HepG2 (cell line): ENCODE results near the gene FZD7. TPM values are rescaled to one million over a fixed set of nuclear protein-coding genes. Genes with fewer than 3 reads are reported as not detected.

Experiments used
- ATAC-seq: fragments of 200-7000 bp; cut with Tn5 transposase; 3 replicates; pipeline ENCODE4 v1.9.1; 2020; ENCODE audit warnings: mild to moderate bottlenecking, moderate library complexity
- BruUV-seq: library from RNA; stranded (reverse); fragments of 400-500 nt; replicated peaks from 2 replicates; lab custom pipeline; 2021; lab: Mats Ljungman, UMichigan
- CTCF ChIA-PET: fragments of 300-600 bp; formaldehyde crosslinking; extraction: SDS; loops from one replicate; lab custom pipeline; 2021; ENCODE audit warnings: low total read pairs, inconsistent platforms, low intra/inter-chr PET ratio; lab: Yijun Ruan, JAX
- POLR2A ChIA-PET: fragments of 350-600 bp; sonication (Branson Sonifier 250); formaldehyde crosslinking; loops from one replicate; lab custom pipeline; 2020; ENCODE audit warnings: antibody characterized with exemption, inconsistent platforms; lab: Yijun Ruan, JAX
- DNase-seq: peaks from one replicate; pipeline ENCODE4 v3.0.0-alpha.2; 2015; ENCODE audit warnings: low spot score
- FAIRE-seq: peaks from 3 replicates; lab custom pipeline; 2011; peaks lifted over from hg19 to GRCh38; lab: Jason Lieb, UNC
- H2AFZ ChIP-seq: one replicate; pipeline ENCODE4 v1.6.1; 2011; ENCODE audit warnings: low read length, inconsistent platforms
- H3K27ac ChIP-seq: fragments of 300-600 bp; 3 replicates; pipeline ENCODE4 v1.8.0; 2011; ENCODE audit warnings: mixed run types, mild to moderate bottlenecking, mixed read lengths, low read length, inconsistent platforms; ENCODE audit not compliant: insufficient read depth; ENCODE audit errors: extremely low read length
- H3K27me3 ChIP-seq, 2 experiments: fragments of 200-600 bp in 1 of 2; 2 replicates in 1 of 2; 3 replicates in 1 of 2; pipeline versions ENCODE4 v1.6.0 to v1.8.0; 2011; ENCODE audit warnings: low read length in 2 of 2, mild to moderate bottlenecking in 2 of 2, moderate library complexity in 2 of 2, inconsistent platforms in 1 of 2; ENCODE audit not compliant: insufficient read depth in 2 of 2, control insufficient read depth in 1 of 2
- H3K36me3 ChIP-seq, 2 experiments: fragments of 200-600 bp in 1 of 2; replicated peaks in 1 of 2; 2 replicates in 1 of 2; 3 replicates in 1 of 2; pipeline versions ENCODE4 v1.5.1 to v1.8.0; 2011; ENCODE audit warnings: low read length in 2 of 2, inconsistent platforms in 1 of 2; ENCODE audit not compliant: insufficient read depth in 2 of 2, control insufficient read depth in 1 of 2
- H3K4me1 ChIP-seq: 2 replicates; pipeline ENCODE4 v1.5.1; 2012; ENCODE audit warnings: low read length, inconsistent platforms; ENCODE audit not compliant: insufficient read depth
- H3K4me2 ChIP-seq: 2 replicates; pipeline ENCODE4 v1.6.0; 2011; ENCODE audit warnings: low read depth, low read length, inconsistent platforms
- H3K4me3 ChIP-seq, 3 experiments: fragments of 200-600 bp in 1 of 3; sonication (generic), shearing (Covaris generic) in 1 of 3; replicated peaks in 1 of 3; 2 replicates each; pipeline ENCODE4 v1.5.1; 2011 to 2016; ENCODE audit warnings: low read length in 3 of 3, inconsistent platforms in 2 of 3, low read depth in 2 of 3, mild to moderate bottlenecking in 2 of 3, control low read depth in 1 of 3, mixed read lengths in 1 of 3; ENCODE audit not compliant: insufficient read depth in 1 of 3
- H3K79me2 ChIP-seq: one replicate; pipeline ENCODE4 v1.6.1; 2011; ENCODE audit warnings: low read length, inconsistent platforms; ENCODE audit not compliant: insufficient read depth
- H3K9ac ChIP-seq: 2 replicates; pipeline ENCODE4 v1.6.0; 2011; ENCODE audit warnings: mild to moderate bottlenecking, low read depth, low read length, inconsistent platforms; ENCODE audit not compliant: insufficient read depth
- H3K9me3 ChIP-seq: 2 replicates; pipeline ENCODE4 v1.5.1; 2012; ENCODE audit warnings: mild to moderate bottlenecking, low read length
- H4K20me1 ChIP-seq: 2 replicates; pipeline ENCODE4 v1.6.0; 2011; ENCODE audit warnings: inconsistent platforms, mild to moderate bottlenecking, low read length, moderate library complexity; ENCODE audit not compliant: insufficient read depth
- AHR ChIP-seq: IDR thresholded peaks from 2 replicates; pipeline ENCODE4 v1.6.1; 2018; ENCODE audit warnings: missing genetic modification reagents, missing compliant biosample characterization
- HMGA1 ChIP-seq: sonication (generic); formaldehyde crosslinking; conservative IDR thresholded peaks from 2 replicates; pipeline ENCODE4 v1.4.0; 2020; ENCODE audit warnings: missing genetic modification reagents
- HOXA9 ChIP-seq: sonication (generic); formaldehyde crosslinking; IDR thresholded peaks from 2 replicates; pipeline ENCODE4 v1.8.1; 2022; ENCODE audit warnings: missing genetic modification reagents, mild to moderate bottlenecking, moderate library complexity, borderline replicate concordance
- IKZF4 ChIP-seq: sonication (generic); formaldehyde crosslinking; IDR thresholded peaks from 2 replicates; pipeline ENCODE4 v1.5.1; 2020; ENCODE audit warnings: borderline replicate concordance, mild to moderate bottlenecking, low read depth, missing genetic modification reagents; ENCODE audit errors: not compliant biosample characterization
- NFKB2 ChIP-seq: sonication (generic); formaldehyde crosslinking; IDR thresholded peaks from 2 replicates; pipeline ENCODE4 v1.4.0; 2020; ENCODE audit warnings: missing genetic modification reagents, borderline replicate concordance
- TBX2 ChIP-seq: sonication (generic); formaldehyde crosslinking; IDR thresholded peaks from 2 replicates; pipeline ENCODE4 v1.5.0; 2020; ENCODE audit warnings: missing genetic modification reagents, mild to moderate bottlenecking, borderline replicate concordance
- ZFP90 ChIP-seq: sonication (generic); formaldehyde crosslinking; IDR thresholded peaks from 2 replicates; pipeline ENCODE4 v1.8.0; 2022; ENCODE audit warnings: missing genetic modification reagents, mild to moderate bottlenecking, inconsistent platforms, borderline replicate concordance
- ZMYM2 ChIP-seq: sonication (generic); formaldehyde crosslinking; IDR thresholded peaks from 2 replicates; pipeline ENCODE4 v1.8.0; 2022; ENCODE audit warnings: mild to moderate bottlenecking, missing genetic modification reagents
- ZNF7 ChIP-seq: IDR thresholded peaks from 2 replicates; pipeline ENCODE4 v1.6.1; 2016; ENCODE audit warnings: missing biosample characterization, missing genetic modification reagents
- WGBS: methylation state at CpG from one replicate; pipeline ENCODE4 v1.1.6; 2017; ENCODE audit warnings: low lambda C conversion rate; 5-methylcytosine and 5-hydroxymethylcytosine counted together
- in situ Hi-C: cut with HindIII; loops from 2 replicates; pipeline ENCODE4 v1.10.0; 2017; ENCODE audit warnings: low pct_unique_long_range_greater_than_20kb; ENCODE audit not compliant: extremely low pct_ligation_motif_present
- intact Hi-C: fragments of 100-400 bp; cut with micrococcal nuclease; formaldehyde crosslinking; loops from one replicate; pipeline ENCODE4 v1.10.0; 2022; ENCODE audit not compliant: unreplicated experiment
- polyA plus RNA-seq, 8 experiments: library from polyadenylated mRNA; depleted of rRNA in 3 of 8; stranded (reverse) in 7 of 8; unstranded in 1 of 8; fragments of >200 nt; fragmentation: Illumina TruSeq in 4 of 8; extraction: Trizol in 4 of 8; gene quantifications; 2 replicates each; pipeline versions ENCODE4 v1.2.1 to v1.2.3, GENCODE V29; 2011 to 2016; ENCODE audit warnings: low read depth in 4 of 8, missing spikeins in 1 of 8, mixed read lengths in 1 of 8; ENCODE audit not compliant: insufficient read depth in 1 of 8
- total RNA-seq, 5 experiments: library from RNA; depleted of rRNA; stranded (reverse); fragments of >200 nt; fragmentation: Illumina TruSeq; extraction: Trizol; gene quantifications; 2 replicates each; pipeline ENCODE4 v1.2.3, GENCODE V29; 2016; ENCODE audit warnings: low read depth in 1 of 5
- TF ChIP-seq, protein P1 (sequence below): sonication (generic); formaldehyde crosslinking; IDR thresholded peaks from 2 replicates; pipeline ENCODE4 v1.5.0; 2020; ENCODE audit warnings: mild to moderate bottlenecking, missing genetic modification reagents
- TF ChIP-seq, protein P2 (sequence below): IDR thresholded peaks from 2 replicates; pipeline ENCODE4 v1.6.1; 2016

Gene FZD7
- total and polyA plus RNA-seq, 2 of the 13 experiments (the other 11 are each of a cell fraction or from before 2014, with no cell fraction given): 0.13 to 0.38 TPM

DNA sequence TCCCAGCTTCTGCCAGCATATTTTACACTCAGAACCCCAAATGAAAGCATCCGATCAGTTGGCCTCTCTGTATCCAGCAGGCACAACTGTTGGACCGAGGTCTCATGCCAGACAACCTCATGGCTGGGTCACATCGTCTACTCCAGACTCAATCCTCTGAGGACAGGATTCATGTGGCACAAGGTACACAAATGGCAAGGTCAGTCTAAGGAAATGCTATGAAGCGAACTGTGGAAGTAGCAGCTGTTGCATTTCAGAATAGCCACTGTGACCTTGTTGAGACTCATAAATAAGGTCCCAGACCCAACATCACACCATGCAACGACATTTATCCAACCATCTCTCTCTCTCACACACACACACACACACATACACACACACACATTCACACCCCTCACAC lies 7.1 kb upstream of the FZD7 start:
- DNase-seq (no peak), FAIRE-seq (no peak), ATAC-seq (no peak)
- no peak overlapping the region for H3K4me2 ChIP-seq
- no peak overlapping the region for H3K4me3 ChIP-seq
- in situ Hi-C loops: no loop called here
- intact Hi-C loops: no loop called here
- no peaks in the 10 kb centered on the region for H3K79me2 ChIP-seq
- peaks cover 4 to 29% of the 10 kb centered on the region in 2 experiments; a peak in 3 of 5 replicates for H3K27me3 ChIP-seq
- H3K4me1 ChIP-seq: no peaks in the 10 kb centered on the region
- H4K20me1 ChIP-seq: no peaks in the 10 kb centered on the region
- ChIA-PET CTCF (no interaction called here), POLR2A (no interaction called here)
- no peak overlapping the region for H3K27ac ChIP-seq
- BruUV-seq: no TSS peak
- no peak overlapping the region for H3K9ac ChIP-seq
- H3K36me3 ChIP-seq: no peaks in the 10 kb centered on the region
- H2AFZ ChIP-seq: no peak overlapping the region
- TF ChIP-seq ZMYM2 (CRISPR knock-in tag) (no peak), IKZF4 (CRISPR knock-in tag) (no peak), AHR (CRISPR knock-in tag) (no peak), HOXA9 (no peak), HMGA1 (CRISPR knock-in tag) (no peak), ZNF7 (CRISPR knock-in tag) (no peak), NFKB2 (CRISPR knock-in tag) (no peak), TBX2 (CRISPR knock-in tag) (no peak), ZFP90 (CRISPR knock-in tag) (no peak)
- TF ChIP-seq, protein P1, sequence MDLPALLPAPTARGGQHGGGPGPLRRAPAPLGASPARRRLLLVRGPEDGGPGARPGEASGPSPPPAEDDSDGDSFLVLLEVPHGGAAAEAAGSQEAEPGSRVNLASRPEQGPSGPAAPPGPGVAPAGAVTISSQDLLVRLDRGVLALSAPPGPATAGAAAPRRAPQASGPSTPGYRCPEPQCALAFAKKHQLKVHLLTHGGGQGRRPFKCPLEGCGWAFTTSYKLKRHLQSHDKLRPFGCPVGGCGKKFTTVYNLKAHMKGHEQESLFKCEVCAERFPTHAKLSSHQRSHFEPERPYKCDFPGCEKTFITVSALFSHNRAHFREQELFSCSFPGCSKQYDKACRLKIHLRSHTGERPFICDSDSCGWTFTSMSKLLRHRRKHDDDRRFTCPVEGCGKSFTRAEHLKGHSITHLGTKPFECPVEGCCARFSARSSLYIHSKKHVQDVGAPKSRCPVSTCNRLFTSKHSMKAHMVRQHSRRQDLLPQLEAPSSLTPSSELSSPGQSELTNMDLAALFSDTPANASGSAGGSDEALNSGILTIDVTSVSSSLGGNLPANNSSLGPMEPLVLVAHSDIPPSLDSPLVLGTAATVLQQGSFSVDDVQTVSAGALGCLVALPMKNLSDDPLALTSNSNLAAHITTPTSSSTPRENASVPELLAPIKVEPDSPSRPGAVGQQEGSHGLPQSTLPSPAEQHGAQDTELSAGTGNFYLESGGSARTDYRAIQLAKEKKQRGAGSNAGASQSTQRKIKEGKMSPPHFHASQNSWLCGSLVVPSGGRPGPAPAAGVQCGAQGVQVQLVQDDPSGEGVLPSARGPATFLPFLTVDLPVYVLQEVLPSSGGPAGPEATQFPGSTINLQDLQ (CRISPR knock-in tag): no peak
- TF ChIP-seq, protein P2, sequence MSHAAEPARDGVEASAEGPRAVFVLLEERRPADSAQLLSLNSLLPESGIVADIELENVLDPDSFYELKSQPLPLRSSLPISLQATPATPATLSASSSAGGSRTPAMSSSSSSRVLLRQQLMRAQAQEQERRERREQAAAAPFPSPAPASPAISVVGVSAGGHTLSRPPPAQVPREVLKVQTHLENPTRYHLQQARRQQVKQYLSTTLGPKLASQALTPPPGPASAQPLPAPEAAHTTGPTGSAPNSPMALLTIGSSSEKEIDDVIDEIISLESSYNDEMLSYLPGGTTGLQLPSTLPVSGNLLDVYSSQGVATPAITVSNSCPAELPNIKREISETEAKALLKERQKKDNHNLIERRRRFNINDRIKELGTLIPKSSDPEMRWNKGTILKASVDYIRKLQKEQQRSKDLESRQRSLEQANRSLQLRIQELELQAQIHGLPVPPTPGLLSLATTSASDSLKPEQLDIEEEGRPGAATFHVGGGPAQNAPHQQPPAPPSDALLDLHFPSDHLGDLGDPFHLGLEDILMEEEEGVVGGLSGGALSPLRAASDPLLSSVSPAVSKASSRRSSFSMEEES: no peak
- WGBS: 60% methylated on average over 5 of the region's 5 CpGs
- no peaks in the 10 kb centered on the region for H3K9me3 ChIP-seq
